ENCODE data around the gene ING3. TPM values are rescaled to one million over a fixed set of nuclear protein-coding genes. Genes with fewer than 3 reads are reported as not detected.

The ING3 gene
- total RNA-seq, 1 experiment from 2014 or later: 12.6 TPM

- Mint-ChIP-seq H3K27me3 (ENCODE audit: low read depth) (peaks cover 25% of the 10 kb centered on the region), H3K27ac (no peak overlapping the region), H3K4me3 (no peak overlapping the region), H3K9me3 (no peaks in the 10 kb centered on the region), H3K4me1 (peaks cover 14% of the 10 kb centered on the region), H3K36me3 (no peaks in the 10 kb centered on the region)
- POLR2A ChIA-PET: no interaction called here
- no peak for DNase-seq (ENCODE audit: low spot score)
- TF ChIP-seq SOX15 (CRISPR knock-in tag; IDR thresholded peaks at IDR 0.05): no peak
- TF ChIP-seq ZNF281 (CRISPR knock-in tag; IDR thresholded peaks at IDR 0.05): no peak
- no peak for TF ChIP-seq KAT7 (CRISPR knock-in tag; IDR thresholded peaks at IDR 0.05; ENCODE audit: borderline replicate concordance)
- TF ChIP-seq TEAD4 (CRISPR knock-in tag; IDR thresholded peaks at IDR 0.05): no peak
- TF ChIP-seq SP1 (CRISPR knock-in tag; conservative IDR thresholded peaks at IDR 0.05): no peak
- no peak for TF ChIP-seq FOXJ3 (CRISPR knock-in tag; IDR thresholded peaks at IDR 0.05; ENCODE audit: borderline replicate concordance)
- TF ChIP-seq, protein P1, sequence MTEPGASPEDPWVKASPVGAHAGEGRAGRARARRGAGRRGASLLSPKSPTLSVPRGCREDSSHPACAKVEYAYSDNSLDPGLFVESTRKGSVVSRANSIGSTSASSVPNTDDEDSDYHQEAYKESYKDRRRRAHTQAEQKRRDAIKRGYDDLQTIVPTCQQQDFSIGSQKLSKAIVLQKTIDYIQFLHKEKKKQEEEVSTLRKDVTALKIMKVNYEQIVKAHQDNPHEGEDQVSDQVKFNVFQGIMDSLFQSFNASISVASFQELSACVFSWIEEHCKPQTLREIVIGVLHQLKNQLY (CRISPR knock-in tag; IDR thresholded peaks at IDR 0.05): no peak
- no peak for TF ChIP-seq TEAD1 (CRISPR knock-in tag; IDR thresholded peaks at IDR 0.05)
- TF ChIP-seq E2F4 (CRISPR knock-in tag; IDR thresholded peaks at IDR 0.05; ENCODE audit: borderline replicate concordance, low read depth): no peak
- CTCF ChIA-PET: interaction anchor here (4.9 kb wide), 1 partner anchor 97 kb away, joined by 50 read pairs; no protein-coding TSS in a partner anchor
- ATAC-seq: no peak
Observed at GRCh38 chr7:120985130-120985758, 34.7 kb downstream of the ING3 start.

DNA sequence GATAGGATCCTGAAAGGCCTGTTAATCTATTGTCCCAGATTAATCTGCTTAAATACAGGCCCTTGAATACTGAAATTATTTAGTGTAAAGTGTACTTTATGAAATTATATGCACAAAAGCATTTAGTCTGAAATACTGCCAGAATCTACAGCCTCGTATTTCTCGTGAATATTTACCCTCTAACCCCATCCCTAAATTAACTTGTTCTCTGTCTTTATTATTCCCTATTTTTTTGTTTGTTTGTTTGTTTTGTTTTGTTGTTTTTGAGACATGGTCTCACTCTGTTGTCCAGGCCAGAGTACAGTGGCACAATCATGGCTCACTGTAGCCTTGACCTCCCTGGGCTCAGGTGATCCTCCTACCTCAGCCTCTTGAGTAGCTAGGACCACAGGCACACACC is 35.3 kb downstream of the ING3 start:
- TF ChIP-seq RELA (CRISPR knock-in tag; IDR thresholded peaks at IDR 0.05; ENCODE audit: borderline replicate concordance): no peak
- no peak for TF ChIP-seq GTF2I (CRISPR knock-in tag; conservative IDR thresholded peaks at IDR 0.05)
- TF ChIP-seq FOXP4 (CRISPR knock-in tag; IDR thresholded peaks at IDR 0.05): no peak
- TF ChIP-seq, protein P2, sequence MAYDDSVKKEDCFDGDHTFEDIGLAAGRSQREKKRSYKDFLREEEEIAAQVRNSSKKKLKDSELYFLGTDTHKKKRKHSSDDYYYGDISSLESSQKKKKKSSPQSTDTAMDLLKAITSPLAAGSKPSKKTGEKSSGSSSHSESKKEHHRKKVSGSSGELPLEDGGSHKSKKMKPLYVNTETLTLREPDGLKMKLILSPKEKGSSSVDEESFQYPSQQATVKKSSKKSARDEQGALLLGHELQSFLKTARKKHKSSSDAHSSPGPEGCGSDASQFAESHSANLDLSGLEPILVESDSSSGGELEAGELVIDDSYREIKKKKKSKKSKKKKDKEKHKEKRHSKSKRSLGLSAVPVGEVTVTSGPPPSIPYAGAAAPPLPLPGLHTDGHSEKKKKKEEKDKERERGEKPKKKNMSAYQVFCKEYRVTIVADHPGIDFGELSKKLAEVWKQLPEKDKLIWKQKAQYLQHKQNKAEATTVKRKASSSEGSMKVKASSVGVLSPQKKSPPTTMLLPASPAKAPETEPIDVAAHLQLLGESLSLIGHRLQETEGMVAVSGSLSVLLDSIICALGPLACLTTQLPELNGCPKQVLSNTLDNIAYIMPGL (CRISPR knock-in tag; IDR thresholded peaks at IDR 0.05): no peak
- no peak for TF ChIP-seq TP53 (CRISPR knock-in tag; IDR thresholded peaks at IDR 0.05)
- TF ChIP-seq ZNF232 (CRISPR knock-in tag; IDR thresholded peaks at IDR 0.05): no peak
- Mint-ChIP-seq H3K4me3 (no peak overlapping the region), H3K4me1 (peaks cover 14% of the 10 kb centered on the region), H3K27ac (no peak overlapping the region), H3K27me3 (ENCODE audit: low read depth) (peaks cover 25% of the 10 kb centered on the region), H3K36me3 (no peaks in the 10 kb centered on the region), H3K9me3 (no peaks in the 10 kb centered on the region)
- DNase-seq (ENCODE audit: low spot score): no peak
- POLR2A ChIA-PET: no interaction called here
- ATAC-seq: no peak
- CTCF ChIA-PET: interaction anchor here (2.5 to 4.9 kb wide), 3 partner anchors 97 to 194 kb away, joined by 10 to 50 read pairs (median 28); no protein-coding TSS in a partner anchor
